Tibial nerve (tissue), 4 donors: Measurements from ENCODE around the gene LY6G6C. TPM values are rescaled to one million over a fixed set of nuclear protein-coding genes. Genes with fewer than 3 reads are reported as not detected.

Experiments
- DNase-seq, 2 donors: peaks; one replicate each; pipeline ENCODE4 v3.0.0-alpha.2; 2019; ENCODE audit warnings: low spot score in 2 of 2
- H3K27ac ChIP-seq, 4 donors: fragments of 200-600 bp; sonication (generic) in 3 of 4; one replicate each; pipeline ENCODE4 v1.5.1; 2017 to 2019; ENCODE audit warnings: mild to moderate bottlenecking in 1 of 4
- H3K27me3 ChIP-seq, 2 donors: fragments of 200-600 bp; sonication (generic) in 1 of 2; one replicate each; pipeline versions ENCODE4 v1.5.1 to v1.6.0; 2017 to 2019
- H3K36me3 ChIP-seq, 3 donors: fragments of 200-600 bp; sonication (generic); one replicate each; pipeline ENCODE4 v1.5.1; 2018 to 2019
- H3K4me1 ChIP-seq, 4 donors: fragments of 200-600 bp; sonication (generic) in 3 of 4; one replicate each; pipeline ENCODE4 v1.5.1; 2017 to 2019
- H3K4me3 ChIP-seq, 4 donors: fragments of 200-600 bp; sonication (generic) in 3 of 4; one replicate each; pipeline ENCODE4 v1.5.1; 2017 to 2019; ENCODE audit warnings: mild to moderate bottlenecking in 1 of 4, moderate library complexity in 1 of 4
- H3K9me3 ChIP-seq, 4 donors: fragments of 200-600 bp; sonication (generic) in 3 of 4; one replicate each; pipeline ENCODE4 v1.5.1; 2017 to 2019
- EP300 ChIP-seq, 2 donors: sonication (generic); formaldehyde crosslinking; IDR thresholded peaks; one replicate each; pipeline ENCODE4 v1.6.1; 2017; ENCODE audit warnings: antibody characterized with exemption in 2 of 2, mild to moderate bottlenecking in 1 of 2
- POLR2A ChIP-seq, 2 donors: fragments of 450-650 bp; IDR thresholded peaks; one replicate each; pipeline ENCODE4 v1.6.1; 2017; ENCODE audit warnings: antibody characterized with exemption in 2 of 2, mild to moderate bottlenecking in 2 of 2, moderate library complexity in 2 of 2
- WGBS, 2 donors: methylation state at CpG; one replicate each; pipeline ENCODE4 v1.1.5; 2018; 5-methylcytosine and 5-hydroxymethylcytosine counted together
- small RNA-seq: library from RNA; depleted of rRNA; stranded (forward); fragments of <200 nt; gene quantifications from one replicate; pipeline ENCODE3, GENCODE V24; 2016
- total RNA-seq, 4 donors: library from RNA; depleted of rRNA; stranded (reverse); fragments of >200 nt; gene quantifications; one replicate each; pipeline ENCODE4 v1.1.0, GENCODE V29; 2016
- TF ChIP-seq, protein P1 (sequence below), 5 experiments: fragments of 200-600 bp in 3 of 5; fragments of 450-650 bp in 2 of 5; sonication (generic) in 3 of 5; IDR thresholded peaks; one replicate each; pipeline ENCODE4 v1.5.1; 2016 to 2019; ENCODE audit warnings: antibody characterized with exemption in 5 of 5, mild to moderate bottlenecking in 3 of 5, moderate library complexity in 2 of 5

The LY6G6C gene
- total RNA-seq, 4 donors from 2014 or later: not detected

- 67 to 73% methylated on average over 6 of the region's 6 CpGs for WGBS, 2 donors
- DNase-seq: no peak
- Histone ChIP-seq H3K27ac (no peak overlapping the region), H3K27me3 (no peaks in the 10 kb centered on the region), H3K9me3 (no peaks in the 10 kb centered on the region), H3K4me3 (no peak overlapping the region), H3K4me1 (peaks cover 0 to 18% (median 2%) of the 10 kb centered on the region in 4 donors), H3K36me3 (peaks cover 0 to 30% (median 13%) of the 10 kb centered on the region in 3 donors)
- TF ChIP-seq, protein P1, sequence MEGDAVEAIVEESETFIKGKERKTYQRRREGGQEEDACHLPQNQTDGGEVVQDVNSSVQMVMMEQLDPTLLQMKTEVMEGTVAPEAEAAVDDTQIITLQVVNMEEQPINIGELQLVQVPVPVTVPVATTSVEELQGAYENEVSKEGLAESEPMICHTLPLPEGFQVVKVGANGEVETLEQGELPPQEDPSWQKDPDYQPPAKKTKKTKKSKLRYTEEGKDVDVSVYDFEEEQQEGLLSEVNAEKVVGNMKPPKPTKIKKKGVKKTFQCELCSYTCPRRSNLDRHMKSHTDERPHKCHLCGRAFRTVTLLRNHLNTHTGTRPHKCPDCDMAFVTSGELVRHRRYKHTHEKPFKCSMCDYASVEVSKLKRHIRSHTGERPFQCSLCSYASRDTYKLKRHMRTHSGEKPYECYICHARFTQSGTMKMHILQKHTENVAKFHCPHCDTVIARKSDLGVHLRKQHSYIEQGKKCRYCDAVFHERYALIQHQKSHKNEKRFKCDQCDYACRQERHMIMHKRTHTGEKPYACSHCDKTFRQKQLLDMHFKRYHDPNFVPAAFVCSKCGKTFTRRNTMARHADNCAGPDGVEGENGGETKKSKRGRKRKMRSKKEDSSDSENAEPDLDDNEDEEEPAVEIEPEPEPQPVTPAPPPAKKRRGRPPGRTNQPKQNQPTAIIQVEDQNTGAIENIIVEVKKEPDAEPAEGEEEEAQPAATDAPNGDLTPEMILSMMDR (IDR thresholded peaks at IDR 0.05): no peak
- no peak for TF ChIP-seq EP300 (IDR thresholded peaks at IDR 0.05)
- no peak for TF ChIP-seq POLR2A (IDR thresholded peaks at IDR 0.05)
These were observed 44.6 kb downstream of the LY6G6C start for GRCh38 chr6:31676904-31677303.

GRCh38 chr6:31676322-31676903 is 45.1 kb downstream of the LY6G6C start:
- DNase-seq: no peak
- Histone ChIP-seq H3K4me3 (no peak overlapping the region), H3K27ac (no peak overlapping the region), H3K9me3 (no peaks in the 10 kb centered on the region), H3K27me3 (no peaks in the 10 kb centered on the region), H3K36me3 (peaks cover 0 to 34% (median 16%) of the 10 kb centered on the region in 3 donors), H3K4me1 (peaks cover 0 to 14% (median 2%) of the 10 kb centered on the region in 4 donors)
- WGBS, 2 donors: 72 to 82% methylated on average over 4 of the region's 4 CpGs
- TF ChIP-seq, protein P1 (IDR thresholded peaks at IDR 0.05): no peak
- TF ChIP-seq POLR2A (IDR thresholded peaks at IDR 0.05): no peak
- TF ChIP-seq EP300 (IDR thresholded peaks at IDR 0.05): no peak

- peaks cover 8 to 75% (median 46%) of the 10 kb centered on the region in 3 donors for H3K36me3 ChIP-seq
- peaks cover 0 to 27% (median 9%) of the 10 kb centered on the region in 4 donors for H3K4me1 ChIP-seq
- no peak within 1 kb of the TSS for H3K27ac ChIP-seq
- H3K27me3 ChIP-seq: no peaks in the 10 kb centered on the region
- WGBS, 2 donors: 84 to 86% methylated on average over 8 of the region's 8 CpGs
- no peak for DNase-seq
- no peak within 1 kb of the TSS for H3K4me3 ChIP-seq
- no peaks in the 10 kb centered on the region for H3K9me3 ChIP-seq
- TF ChIP-seq, protein P1 (IDR thresholded peaks at IDR 0.05): no peak
- TF ChIP-seq EP300 (IDR thresholded peaks at IDR 0.05) (no peak), POLR2A (IDR thresholded peaks at IDR 0.05) (no peak)
These were observed 51.9 kb downstream of the LY6G6C start, which contains the start of gene LY6G5B for GRCh38 chr6:31669676-31670075. Gene LY6G5B, plus strand, starts transcription at chr6:31669976. Its CDS starts 975 bp downstream, at chr6:31670951.

Small RNA genes lying within 50 kb of the gene (small RNA-seq; reads per million reads assigned to genes)
- not detected for gene LY6G6D
- not detected for gene MIR4646
- not detected for gene MSH5-SAPCD1
- not detected for gene RNU6-850P
- not detected for gene SAPCD1

Other genes starting within 250 kb of the LY6G6C start
- gene MICB, start 223.6 kb downstream of the LY6G6C start, total RNA-seq: 1 to 10 TPM; 1.0 to 8.0 (median 4.1) TPM
- gene MCCD1, start 192.8 kb downstream of the LY6G6C start, total RNA-seq: not detected
- 100 to 1,000 TPM; 306 to 436 (median 358) TPM for gene DDX39B, start 179.7 kb downstream of the LY6G6C start, total RNA-seq
- gene ATP6V1G2, start 175.1 kb downstream of the LY6G6C start, total RNA-seq: 1 to 10 TPM in 3 of 4 donors, under 1 TPM in 1; 0.60 to 3.8 (median 2.2) TPM
- gene NFKBIL1, start 174.1 kb downstream of the LY6G6C start, total RNA-seq: 10 to 100 TPM; 26.2 to 30.2 (median 27.7) TPM
- gene LTA, start 149.5 kb downstream of the LY6G6C start, total RNA-seq: not detected
- gene TNF, start 146.2 kb downstream of the LY6G6C start, total RNA-seq: not detected
- gene LTB, start 139.3 kb downstream of the LY6G6C start, total RNA-seq: not detected
- 10 to 100 TPM; 15.7 to 86.5 (median 20.8) TPM for gene LST1, start 135.5 kb downstream of the LY6G6C start, total RNA-seq
- gene NCR3, start 128.7 kb downstream of the LY6G6C start, total RNA-seq: not detected
- gene AIF1, start 106.5 kb downstream of the LY6G6C start, total RNA-seq: 10 to 100 TPM; 27.1 to 66.3 (median 50.4) TPM
- 100 to 1,000 TPM in 2 of 4 donors, 10 to 100 TPM in 2; 71.4 to 113 (median 88.0) TPM for gene PRRC2A, start 101.0 kb downstream of the LY6G6C start, total RNA-seq
- 100 to 1,000 TPM; 189 to 228 (median 210) TPM for gene BAG6, start 69.1 kb downstream of the LY6G6C start, total RNA-seq
- gene APOM, start 65.9 kb downstream of the LY6G6C start, total RNA-seq: 1 to 10 TPM in 1 of 4 donors, under 1 TPM in 2, not detected in 1; 0.63 to 2.0 (median 0.90) TPM
- 10 to 100 TPM; 13.8 to 23.3 (median 20.5) TPM for gene C6orf47, start 61.0 kb downstream of the LY6G6C start, total RNA-seq
- 10 to 100 TPM; 18.8 to 30.0 (median 26.5) TPM for gene GPANK1, start 56.7 kb downstream of the LY6G6C start, total RNA-seq
- gene CSNK2B, start 55.7 kb downstream of the LY6G6C start, total RNA-seq: 100 to 1,000 TPM; 183 to 207 (median 188) TPM
- 10 to 100 TPM in 2 of 4 donors, 1 to 10 TPM in 2; 7.6 to 13.0 (median 9.8) TPM for gene LY6G5B, start 51.8 kb downstream of the LY6G6C start, total RNA-seq
- under 1 TPM in 1 of 4 donors, not detected in 3; 0.84 TPM for gene LY6G5C, start 40.7 kb downstream of the LY6G6C start, total RNA-seq
- 10 to 100 TPM; 37.1 to 62.1 (median 49.9) TPM for gene ABHD16A, start 18.4 kb downstream of the LY6G6C start, total RNA-seq
- gene LY6G6F, start 14.9 kb downstream of the LY6G6C start, total RNA-seq: not detected
- gene LY6G6D, start 6.4 kb downstream of the LY6G6C start, total RNA-seq: not detected
- not detected for gene MPIG6B, start 1.6 kb upstream of the LY6G6C start, total RNA-seq
- 100 to 1,000 TPM; 134 to 193 (median 166) TPM for gene DDAH2, start 7.6 kb upstream of the LY6G6C start, total RNA-seq
- 100 to 1,000 TPM; 216 to 341 (median 246) TPM for gene CLIC1, start 14.8 kb upstream of the LY6G6C start, total RNA-seq
- 10 to 100 TPM; 12.2 to 25.5 (median 18.4) TPM for gene MSH5, start 18.3 kb upstream of the LY6G6C start, total RNA-seq
- 1 to 10 TPM in 3 of 4 donors, not detected in 1; 1.5 to 5.5 (median 4.8) TPM for gene SAPCD1, start 40.9 kb upstream of the LY6G6C start, total RNA-seq
- gene VWA7, start 55.6 kb upstream of the LY6G6C start, total RNA-seq: under 1 TPM; 0.21 to 0.66 (median 0.35) TPM
- gene VARS1, start 74.0 kb upstream of the LY6G6C start, total RNA-seq: 10 to 100 TPM; 40.8 to 58.6 (median 50.1) TPM
- 10 to 100 TPM; 23.9 to 31.8 (median 28.4) TPM for gene LSM2, start 85.2 kb upstream of the LY6G6C start, total RNA-seq
- gene HSPA1L, start 93.5 kb upstream of the LY6G6C start, total RNA-seq: 1 to 10 TPM in 2 of 4 donors, under 1 TPM in 2; 0.20 to 2.4 (median 1.2) TPM
- gene HSPA1A, start 93.8 kb upstream of the LY6G6C start, total RNA-seq: 100 to 1,000 TPM; 170 to 304 (median 221) TPM
- 100 to 1,000 TPM; 134 to 186 (median 168) TPM for gene HSPA1B, start 106.0 kb upstream of the LY6G6C start, total RNA-seq
- 10 to 100 TPM; 25.8 to 44.6 (median 33.8) TPM for gene NEU1, start 141.1 kb upstream of the LY6G6C start, total RNA-seq
- gene SLC44A4, start 157.3 kb upstream of the LY6G6C start, total RNA-seq: under 1 TPM in 3 of 4 donors, not detected in 1; 0.22 to 0.84 (median 0.59) TPM
- 10 to 100 TPM; 38.2 to 63.9 (median 46.8) TPM for gene EHMT2, start 176.0 kb upstream of the LY6G6C start, total RNA-seq
- gene ZBTB12, start 180.3 kb upstream of the LY6G6C start, total RNA-seq: 1 to 10 TPM in 3 of 4 donors, under 1 TPM in 1; 0.63 to 3.5 (median 2.9) TPM
- gene C2, start 206.0 kb upstream of the LY6G6C start, total RNA-seq: 10 to 100 TPM in 1 of 4 donors, 1 to 10 TPM in 3; 4.6 to 17.4 (median 6.1) TPM
- 10 to 100 TPM; 15.7 to 66.5 (median 26.2) TPM for gene CFB, start 224.3 kb upstream of the LY6G6C start, total RNA-seq
- gene NELFE, start 237.2 kb upstream of the LY6G6C start, total RNA-seq: 100 to 1,000 TPM in 1 of 4 donors, 10 to 100 TPM in 3; 74.1 to 101 (median 88.6) TPM
- 10 to 100 TPM; 47.1 to 83.1 (median 48.2) TPM for gene SKIC2, start 237.4 kb upstream of the LY6G6C start, total RNA-seq